Measurements from ENCODE around the gene DPEP2.
A peak's percentile ranks its signal among the peaks of the same experiment; 100 is the strongest.
"Not testable (repeated sequence)": the region's sequence is repeated elsewhere in the genome, so short reads cannot be mapped to it uniquely, and the experiment has no call there.

The DPEP2 gene

DNA sequence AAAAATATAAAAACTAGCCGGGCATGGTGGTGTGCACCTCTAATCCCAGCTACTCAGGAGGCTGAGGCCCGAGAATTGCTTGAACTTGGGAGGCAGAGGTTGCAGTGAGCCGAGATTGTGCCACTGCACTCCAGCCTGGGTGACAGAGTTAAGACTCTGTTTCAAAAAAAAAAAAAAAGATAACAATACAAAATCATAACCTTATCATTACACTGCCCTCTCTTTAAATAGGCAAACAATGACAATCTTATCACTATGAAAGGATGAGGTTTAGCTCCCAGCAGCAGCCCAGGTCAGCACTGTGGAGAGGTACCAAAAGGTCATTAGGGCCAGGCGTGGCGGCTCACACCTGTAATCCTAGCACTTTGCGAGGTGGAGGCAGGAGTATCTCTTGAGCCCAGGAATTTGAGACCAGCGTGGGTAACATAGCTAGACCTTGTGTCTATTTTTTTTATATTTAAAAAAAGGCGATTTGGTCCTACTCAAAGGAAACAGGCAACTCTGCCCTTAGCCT lies 19.9 kb upstream of the DPEP2 start:
- no peak overlapping the region for H3K27ac Mint-ChIP-seq
- H3K36me3 Mint-ChIP-seq = peaks cover 2% of the 10 kb centered on the region
- H3K27me3 Mint-ChIP-seq = no peaks in the 10 kb centered on the region
- H3K9me3 Mint-ChIP-seq (ENCODE audit: low read depth) = no peaks in the 10 kb centered on the region
- no peak overlapping the region for H3K4me3 Mint-ChIP-seq
- H3K4me1 Mint-ChIP-seq (ENCODE audit: low read depth) = peaks cover 25% of the 10 kb centered on the region

DNA sequence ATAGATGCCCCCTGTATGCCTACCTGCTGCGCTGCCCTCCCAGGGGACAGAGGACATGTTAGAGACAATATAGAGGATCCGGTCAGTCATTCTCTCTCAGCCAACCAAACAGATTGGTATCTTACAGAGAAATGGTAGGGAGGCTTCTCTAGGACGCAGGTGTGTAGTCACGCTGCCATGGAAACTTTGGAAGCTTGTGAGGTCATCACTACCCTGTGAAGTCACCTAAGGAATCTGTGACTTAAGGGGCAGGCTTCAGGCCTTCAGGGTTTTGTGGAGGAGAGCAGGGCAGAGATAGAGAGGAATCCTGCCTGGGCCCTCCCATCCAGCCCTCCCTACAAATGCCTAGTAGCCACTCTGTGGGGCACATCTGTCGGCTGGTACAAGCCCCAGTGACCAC lies 16.4 kb upstream of the DPEP2 start, which contains the start of gene DPEP2NB:
TSS of gene DPEP2NB (minus strand) at position 231 of the 400 bp plus-strand sequence. CDS start at position 90, 141 bp downstream.
- Mint-ChIP-seq H3K36me3 (no peaks in the 10 kb centered on the region), H3K27me3 (no peaks in the 10 kb centered on the region), H3K4me1 (ENCODE audit: low read depth) (peaks cover 14% of the 10 kb centered on the region), H3K27ac (no peak within 1 kb of the TSS), H3K9me3 (ENCODE audit: low read depth) (no peaks in the 10 kb centered on the region), H3K4me3 (no peak within 1 kb of the TSS)

DNA sequence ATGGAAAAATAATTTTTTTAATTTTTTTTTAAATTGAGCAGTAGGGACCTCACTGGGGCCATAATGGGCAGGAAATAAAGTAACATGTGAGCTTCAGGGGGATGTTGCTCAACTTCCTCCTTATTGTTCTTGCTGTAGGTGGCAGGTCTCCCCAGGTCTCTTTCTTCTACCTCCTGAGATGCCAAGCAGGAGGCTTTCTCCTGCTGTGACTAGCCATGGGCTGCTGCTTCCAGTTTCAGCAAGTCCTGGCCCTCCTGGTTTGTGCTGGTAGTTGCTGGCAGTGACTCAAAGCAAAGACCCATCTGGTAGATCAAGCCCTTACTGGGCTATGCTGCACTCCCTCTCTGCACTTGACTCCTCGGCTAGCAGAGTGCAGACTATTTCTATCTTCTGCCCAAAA lies 14.2 kb upstream of the DPEP2 start:
- no peaks in the 10 kb centered on the region for H3K9me3 Mint-ChIP-seq (ENCODE audit: low read depth)
- H3K4me3 Mint-ChIP-seq = peak overlapping the region; percentile 17
- no peaks in the 10 kb centered on the region for H3K27me3 Mint-ChIP-seq
- H3K36me3 Mint-ChIP-seq = no peaks in the 10 kb centered on the region
- peaks cover 14% of the 10 kb centered on the region for H3K4me1 Mint-ChIP-seq (ENCODE audit: low read depth)
- H3K27ac Mint-ChIP-seq = peak overlapping the region; percentile 28

DNA sequence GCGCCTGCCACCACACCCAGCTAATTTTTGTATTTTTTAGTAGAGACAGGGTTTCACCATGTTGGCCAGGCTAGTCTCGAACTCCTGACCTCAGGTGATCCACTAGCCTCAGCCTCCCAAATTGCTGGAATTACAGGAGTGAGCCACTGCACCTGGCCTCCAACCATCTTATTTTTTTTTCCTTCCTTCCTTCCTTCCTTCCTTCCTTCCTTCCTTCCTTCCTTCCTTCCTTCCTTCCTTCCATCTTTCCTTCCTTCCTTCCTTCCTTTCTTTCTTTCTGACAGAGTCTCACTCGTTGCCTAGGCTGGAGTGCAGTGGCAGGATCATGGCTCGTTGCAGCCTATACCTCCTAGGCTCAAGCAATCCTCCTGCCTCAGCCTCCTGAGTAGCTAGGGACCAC lies 10.6 kb upstream of the DPEP2 start:
- not testable (repeated sequence) for H3K4me3 Mint-ChIP-seq; H3K27ac Mint-ChIP-seq; H3K36me3 Mint-ChIP-seq; H3K27me3 Mint-ChIP-seq; H3K9me3 Mint-ChIP-seq (ENCODE audit: low read depth)
- H3K4me1 Mint-ChIP-seq (ENCODE audit: low read depth) = peaks cover 33% of the 10 kb centered on the region

DNA sequence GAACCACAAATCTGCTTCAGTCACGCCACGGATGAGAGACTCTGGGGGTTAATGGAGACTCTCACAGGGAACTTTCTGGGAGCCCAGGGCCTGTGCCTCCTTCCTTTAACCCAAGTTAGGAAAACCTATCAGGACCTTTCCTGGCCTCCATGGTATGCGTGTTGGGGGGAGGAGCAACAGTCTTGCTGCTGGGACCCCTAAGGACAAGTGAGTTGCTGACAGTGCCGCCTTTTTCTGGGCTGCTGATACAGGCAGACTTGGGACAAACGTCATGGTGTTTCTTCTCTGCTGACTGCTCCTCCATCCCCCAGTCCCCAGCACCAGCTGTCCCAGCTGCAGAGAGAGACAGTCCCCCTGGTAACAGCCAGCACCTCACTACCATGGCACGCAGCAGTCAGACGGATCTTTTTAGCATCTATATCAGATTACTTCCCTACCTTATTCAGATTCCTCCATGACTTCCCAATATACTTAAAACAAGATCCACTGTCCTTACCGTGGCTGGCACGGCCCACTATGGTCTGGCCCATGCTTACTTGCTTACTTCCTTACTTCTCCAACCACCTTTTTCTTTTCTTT lies 10.0 kb upstream of the DPEP2 start:
- H3K27me3 Mint-ChIP-seq = no peaks in the 10 kb centered on the region
- H3K4me1 Mint-ChIP-seq (ENCODE audit: low read depth) = peaks cover 32% of the 10 kb centered on the region
- H3K9me3 Mint-ChIP-seq (ENCODE audit: low read depth) = no peaks in the 10 kb centered on the region
- no peak overlapping the region for H3K27ac Mint-ChIP-seq
- no peak overlapping the region for H3K4me3 Mint-ChIP-seq
- no peaks in the 10 kb centered on the region for H3K36me3 Mint-ChIP-seq

DNA sequence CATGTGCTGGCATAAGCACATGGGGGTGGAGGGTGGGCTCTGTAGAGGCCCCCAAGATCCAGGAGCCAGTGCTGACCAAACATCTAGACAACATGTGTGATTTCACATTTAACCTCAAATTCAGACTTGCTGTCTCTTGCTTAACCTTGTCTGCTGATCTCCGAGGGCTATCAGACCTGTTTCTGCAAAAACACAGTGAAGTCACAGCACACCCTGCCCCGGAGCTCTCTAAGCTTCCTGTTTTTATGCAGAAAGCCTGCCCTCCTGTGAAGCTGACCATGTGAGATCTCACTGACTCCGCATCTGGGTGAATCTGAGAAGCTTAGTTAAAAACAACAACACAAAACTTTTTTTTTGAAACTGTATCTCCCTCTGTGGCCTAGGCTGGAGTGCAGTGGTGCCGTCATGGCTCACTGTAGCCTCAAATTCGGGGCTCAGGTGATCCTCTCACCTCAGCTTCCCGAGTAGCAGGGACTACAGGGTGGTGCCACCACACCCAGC lies 6.6 kb upstream of the DPEP2 start:
- Mint-ChIP-seq H3K27me3 (no peaks in the 10 kb centered on the region), H3K36me3 (no peaks in the 10 kb centered on the region), H3K4me1 (ENCODE audit: low read depth) (peaks cover 35% of the 10 kb centered on the region), H3K9me3 (ENCODE audit: low read depth) (no peaks in the 10 kb centered on the region), H3K27ac (peak overlapping the region; percentile 97), H3K4me3 (peak overlapping the region; percentile 47)

DNA sequence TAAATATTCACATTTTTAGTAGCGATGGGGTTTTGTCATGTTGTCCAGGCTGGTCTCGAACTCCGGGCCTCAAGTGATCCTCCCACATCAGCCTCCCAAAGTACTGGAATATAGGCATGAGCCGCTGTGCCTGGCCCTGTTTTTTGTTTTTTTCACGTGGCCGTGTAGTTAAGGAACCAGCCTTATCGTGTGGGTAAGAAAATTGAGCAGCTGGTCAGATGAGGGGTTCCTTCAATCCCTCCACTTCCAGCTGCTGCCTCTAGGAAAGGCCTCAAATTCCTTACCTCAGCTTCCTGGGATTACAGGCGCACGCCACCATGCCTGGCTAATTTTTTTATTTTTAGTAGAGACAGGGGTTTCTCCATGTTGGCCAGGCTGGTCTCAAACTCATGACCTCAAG lies 5.9 kb upstream of the DPEP2 start:
- Mint-ChIP-seq H3K4me3 (no peak overlapping the region), H3K36me3 (no peaks in the 10 kb centered on the region), H3K9me3 (ENCODE audit: low read depth) (no peaks in the 10 kb centered on the region), H3K4me1 (ENCODE audit: low read depth) (peaks cover 41% of the 10 kb centered on the region), H3K27me3 (no peaks in the 10 kb centered on the region), H3K27ac (peak overlapping the region; percentile 97)

DNA sequence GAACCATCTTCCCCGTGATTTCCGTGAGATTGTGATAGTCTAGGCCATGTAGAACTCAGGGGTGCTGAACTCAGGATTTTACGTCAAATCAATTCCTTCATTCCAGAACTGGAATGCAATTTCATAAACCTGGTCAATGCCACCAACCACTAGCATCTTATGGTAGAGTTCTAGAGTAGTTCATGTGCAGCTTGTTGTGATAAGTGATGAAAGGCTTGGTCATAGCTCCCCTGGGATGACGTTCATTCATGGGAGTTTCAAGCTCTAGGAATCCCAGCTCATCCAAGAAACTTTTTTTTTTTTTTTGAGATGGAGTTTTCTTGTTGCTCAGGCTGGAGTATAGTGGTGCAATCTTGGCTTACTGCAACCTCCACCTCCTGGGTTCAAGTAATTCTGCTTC lies 3.7 kb upstream of the DPEP2 start:
- H3K27me3 Mint-ChIP-seq = no peaks in the 10 kb centered on the region
- H3K4me1 Mint-ChIP-seq (ENCODE audit: low read depth) = peaks cover 57% of the 10 kb centered on the region
- no peak overlapping the region for H3K4me3 Mint-ChIP-seq
- H3K9me3 Mint-ChIP-seq (ENCODE audit: low read depth) = no peaks in the 10 kb centered on the region
- no peaks in the 10 kb centered on the region for H3K36me3 Mint-ChIP-seq
- no peak overlapping the region for H3K27ac Mint-ChIP-seq

DNA sequence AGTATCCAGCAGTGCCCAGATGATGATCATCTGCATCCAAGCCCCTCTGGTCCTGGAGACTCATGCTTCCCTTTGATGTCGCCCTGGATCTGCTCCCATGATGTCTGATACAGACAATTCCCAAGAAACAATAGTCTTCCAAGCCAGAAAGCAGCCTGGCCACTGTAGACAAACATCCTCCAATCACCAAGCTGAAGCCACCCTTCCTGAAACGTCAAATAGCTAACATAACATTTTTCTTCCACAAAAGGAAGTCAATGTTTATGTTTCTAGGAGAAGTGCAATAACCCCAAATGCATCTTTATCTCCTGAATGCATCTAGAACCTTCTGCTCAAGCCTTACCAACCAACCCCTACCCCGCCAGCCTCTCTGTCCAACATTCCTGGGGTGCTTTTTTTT lies 1.2 kb upstream of the DPEP2 start:
- Mint-ChIP-seq H3K9me3 (ENCODE audit: low read depth) (no peaks in the 10 kb centered on the region), H3K4me3 (peak overlapping the region; percentile 78), H3K27me3 (no peaks in the 10 kb centered on the region), H3K27ac (peak overlapping the region; percentile 86), H3K36me3 (no peaks in the 10 kb centered on the region), H3K4me1 (ENCODE audit: low read depth) (peaks cover 59% of the 10 kb centered on the region)

DNA sequence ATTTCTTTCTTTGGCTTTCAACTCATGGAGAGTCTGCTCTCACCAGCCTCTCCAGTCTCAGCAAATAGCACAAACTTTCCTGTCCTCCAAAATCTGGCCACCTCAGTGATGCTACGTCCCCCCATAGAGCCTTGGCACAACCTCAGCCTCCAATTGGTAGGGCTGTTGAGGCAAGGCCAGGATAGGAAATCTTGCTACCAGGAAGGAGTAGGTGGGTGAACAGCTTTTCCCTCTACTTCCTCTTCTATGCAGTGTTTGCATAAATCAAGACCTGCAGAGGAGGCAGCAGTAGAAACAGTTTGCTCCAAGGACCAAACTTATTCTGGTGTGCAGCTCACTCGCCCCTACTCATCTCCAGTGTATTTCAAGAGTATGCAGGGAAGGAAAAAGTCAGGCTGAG lies 701 bp upstream of the DPEP2 start:
- Mint-ChIP-seq H3K36me3 (no peaks in the 10 kb centered on the region), H3K9me3 (ENCODE audit: low read depth) (no peaks in the 10 kb centered on the region), H3K4me3 (peak overlapping the region; percentile 78), H3K27me3 (no peaks in the 10 kb centered on the region), H3K4me1 (ENCODE audit: low read depth) (peaks cover 58% of the 10 kb centered on the region), H3K27ac (peak overlapping the region; percentile 86)

DNA sequence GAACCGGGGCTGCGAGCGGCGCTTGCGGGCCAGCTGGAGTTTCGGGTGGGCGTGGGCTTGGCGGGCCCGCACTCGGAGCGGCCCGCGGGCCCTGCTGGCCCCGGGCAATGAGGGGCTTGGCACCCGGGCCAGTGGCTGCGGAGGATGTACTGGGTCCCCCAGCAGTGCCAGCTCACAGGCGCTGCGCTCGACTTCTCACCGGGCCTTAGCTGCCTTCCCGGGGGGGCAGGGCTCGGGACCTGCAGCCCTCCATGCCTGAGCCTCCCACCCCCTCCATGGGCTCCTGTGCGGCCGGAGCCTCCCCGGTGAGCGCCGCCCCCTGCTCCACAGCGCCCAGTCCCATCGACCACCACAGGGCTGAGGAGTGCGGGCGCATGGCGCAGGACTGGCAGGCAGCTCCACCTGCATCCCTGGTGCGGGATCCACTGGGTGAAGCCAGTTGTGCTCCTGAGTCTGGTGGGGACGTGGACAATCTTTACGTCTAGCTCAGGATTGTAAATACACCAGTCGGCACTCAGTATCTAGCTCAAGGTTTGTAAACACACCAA lies 979 bp downstream of the DPEP2 start:
- not testable (repeated sequence) for H3K9me3 Mint-ChIP-seq (ENCODE audit: low read depth); H3K36me3 Mint-ChIP-seq; H3K27me3 Mint-ChIP-seq
- peak overlapping the region; percentile 86 for H3K27ac Mint-ChIP-seq
- peak overlapping the region; percentile 78 for H3K4me3 Mint-ChIP-seq
- H3K4me1 Mint-ChIP-seq (ENCODE audit: low read depth) = peaks cover 63% of the 10 kb centered on the region

DNA sequence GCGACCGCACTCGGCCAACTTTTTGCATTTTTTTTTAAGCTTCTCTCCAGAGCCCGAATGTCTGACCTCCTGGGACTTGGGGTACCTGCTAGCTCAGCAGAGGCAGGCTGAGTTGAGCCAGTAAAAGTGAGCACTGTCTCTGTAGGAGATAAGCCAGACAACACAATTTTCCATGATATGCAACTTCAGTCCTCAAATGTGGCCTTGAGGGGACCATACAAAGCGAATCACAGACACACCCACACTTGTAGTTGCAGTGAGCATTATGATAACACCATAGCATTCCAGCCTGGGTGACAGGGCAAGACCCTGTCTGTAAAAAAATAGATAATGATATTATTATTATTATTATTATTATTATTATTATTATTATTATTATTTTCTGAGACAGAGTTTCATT lies 2.6 kb downstream of the DPEP2 start:
- no peak overlapping the region for H3K4me3 Mint-ChIP-seq
- no peaks in the 10 kb centered on the region for H3K27me3 Mint-ChIP-seq
- H3K4me1 Mint-ChIP-seq (ENCODE audit: low read depth) = peaks cover 62% of the 10 kb centered on the region
- H3K36me3 Mint-ChIP-seq = no peaks in the 10 kb centered on the region
- no peaks in the 10 kb centered on the region for H3K9me3 Mint-ChIP-seq (ENCODE audit: low read depth)
- H3K27ac Mint-ChIP-seq = peak overlapping the region; percentile 64

DNA sequence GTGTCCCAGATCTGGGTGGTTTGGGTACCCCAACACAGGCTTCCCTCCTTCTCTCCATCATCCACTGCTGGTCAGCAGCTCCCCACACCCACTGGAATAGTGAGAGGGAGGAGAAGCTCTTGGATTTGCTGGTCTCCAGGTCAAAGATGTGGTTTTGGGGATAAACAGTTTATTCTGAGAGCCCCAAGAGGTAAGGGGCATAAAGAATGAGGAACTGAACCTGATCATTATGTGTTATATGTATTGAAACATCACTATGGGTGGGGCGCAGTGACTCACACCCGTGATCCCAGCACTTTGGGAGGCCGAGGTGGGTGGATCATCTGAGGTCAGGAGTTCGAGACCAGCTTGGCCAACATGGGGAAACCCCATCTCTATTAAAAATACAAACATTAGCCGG lies 3.9 kb downstream of the DPEP2 start:
- Mint-ChIP-seq H3K36me3 (no peaks in the 10 kb centered on the region), H3K4me1 (ENCODE audit: low read depth) (peaks cover 53% of the 10 kb centered on the region), H3K4me3 (peak overlapping the region; percentile 56), H3K27ac (peak overlapping the region; percentile 87), H3K27me3 (no peaks in the 10 kb centered on the region), H3K9me3 (ENCODE audit: low read depth) (no peaks in the 10 kb centered on the region)

DNA sequence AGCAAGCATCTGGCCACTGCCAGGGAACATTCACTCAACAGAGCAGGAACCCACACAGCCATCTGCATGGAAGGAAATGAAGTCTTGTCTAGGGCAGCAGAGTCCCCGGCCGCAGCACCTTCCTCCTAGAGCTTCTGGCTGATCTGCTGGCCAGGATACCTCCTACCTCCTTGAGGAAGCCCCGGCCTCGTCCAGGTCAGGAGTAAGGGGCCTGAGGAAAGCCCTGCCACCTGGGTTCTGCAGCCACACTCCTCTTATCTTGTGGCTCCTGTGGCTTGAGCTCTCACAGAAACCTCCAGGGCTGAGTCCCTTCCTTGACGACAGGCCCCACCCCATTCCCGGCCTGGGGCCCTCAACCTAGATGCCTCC lies 5.3 kb downstream of the DPEP2 start:
- Mint-ChIP-seq H3K27ac (peak overlapping the region; percentile 97), H3K4me3 (peak overlapping the region; percentile 79), H3K4me1 (ENCODE audit: low read depth) (peaks cover 39% of the 10 kb centered on the region)
- H3K9me3 Mint-ChIP-seq (ENCODE audit: low read depth); H3K36me3 Mint-ChIP-seq; H3K27me3 Mint-ChIP-seq: not testable (repeated sequence)

DNA sequence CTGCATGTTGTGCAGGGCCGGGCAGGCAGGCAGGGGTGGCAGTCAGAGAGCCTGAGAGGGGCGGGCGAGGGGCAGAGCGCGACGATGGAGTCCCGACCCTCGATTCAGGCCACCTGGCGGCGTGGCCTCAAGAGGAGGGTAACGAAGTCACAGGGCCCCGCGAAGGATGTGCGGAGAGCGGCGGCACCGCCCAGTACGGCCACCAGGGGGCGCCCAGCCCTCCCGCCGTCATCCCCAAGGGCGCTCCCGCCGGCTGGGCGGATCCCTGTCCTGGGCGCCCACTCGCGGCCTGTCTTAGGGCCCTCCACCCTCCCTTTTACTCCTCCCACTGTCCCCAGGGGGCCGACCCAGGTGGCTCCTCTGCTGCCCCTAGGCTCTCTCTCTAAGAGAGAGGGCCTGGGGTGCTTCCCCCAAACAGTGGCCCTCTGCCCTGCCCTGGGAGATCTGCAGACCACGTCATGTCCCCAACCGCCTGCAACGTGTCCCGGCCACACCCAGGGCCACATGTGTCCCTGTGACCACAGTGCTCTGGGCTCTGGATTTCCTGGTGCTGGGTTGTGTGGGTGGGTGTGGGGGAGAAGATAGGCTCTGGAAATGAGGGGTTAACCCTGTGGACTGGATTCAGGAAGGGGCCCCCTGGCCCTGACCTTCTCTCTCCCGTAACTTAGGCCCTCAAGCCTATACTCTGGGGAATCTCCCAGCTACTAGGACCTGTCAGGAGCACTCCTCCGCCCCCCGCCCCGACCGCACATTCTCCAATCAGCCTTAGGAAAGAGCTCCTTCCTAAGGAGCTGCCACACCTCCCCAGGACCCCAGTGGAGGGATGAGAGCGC lies 5.9 kb downstream of the DPEP2 start:
- H3K4me3 Mint-ChIP-seq = peak overlapping the region; percentile 79
- no peaks in the 10 kb centered on the region for H3K9me3 Mint-ChIP-seq (ENCODE audit: low read depth)
- H3K36me3 Mint-ChIP-seq = no peaks in the 10 kb centered on the region
- no peaks in the 10 kb centered on the region for H3K27me3 Mint-ChIP-seq
- H3K4me1 Mint-ChIP-seq (ENCODE audit: low read depth) = peaks cover 34% of the 10 kb centered on the region
- H3K27ac Mint-ChIP-seq = peak overlapping the region; percentile 97
